ENCODE results near the gene ZNF507. TPM values are rescaled to one million over a fixed set of nuclear protein-coding genes. Genes with fewer than 3 reads are reported as not detected.

ZNF507 gene
- total RNA-seq, 1 donor from 2014 or later = 14.7 TPM

- H3K36me3 ChIP-seq (ENCODE audit: insufficient read depth, low read length) = peaks cover 7% of the 10 kb centered on the region
- peak overlapping the region; percentile 88 for H3K27ac ChIP-seq (ENCODE audit: low read depth, low read length)
- H3K4me1 Mint-ChIP-seq (ENCODE audit: low read depth, unreplicated experiment) = peaks cover 6% of the 10 kb centered on the region
- H3K4me3 ChIP-seq (ENCODE audit: insufficient read depth, low read depth, low read length) = peak overlapping the region; percentile 86
- peaks cover 27% of the 10 kb centered on the region for H3K79me2 ChIP-seq (ENCODE audit: insufficient read depth, low read length)
- H3K9ac ChIP-seq (ENCODE audit: low read length) = peak overlapping the region; percentile 98
- H3K27me3 Mint-ChIP-seq (ENCODE audit: low read depth, unreplicated experiment) = no peaks in the 10 kb centered on the region
- DNase-seq (ENCODE audit: low read depth) (no peak), FAIRE-seq (no peak)
- no peak for TF ChIP-seq EZH2 (IDR thresholded peaks at IDR 0.05; ENCODE audit: insufficient read depth, low read length)
- no peak for TF ChIP-seq CTCF (IDR thresholded peaks at IDR 0.05; ENCODE audit: insufficient read depth, low read depth, low read length)
- H2AFZ ChIP-seq (ENCODE audit: low read depth, low read length) = no peak overlapping the region
- H3K27ac Mint-ChIP-seq (ENCODE audit: unreplicated experiment) = peak overlapping the region; percentile 90
- peak overlapping the region; percentile 98 for H3K4me2 ChIP-seq (ENCODE audit: low read length)
- H3K4me3 Mint-ChIP-seq (ENCODE audit: unreplicated experiment) = peak overlapping the region; percentile 86
- no peaks in the 10 kb centered on the region for H3K9me3 ChIP-seq (ENCODE audit: insufficient read depth, low read depth, low read length)
- no peaks in the 10 kb centered on the region for H3K9me3 Mint-ChIP-seq (ENCODE audit: unreplicated experiment)
- peaks cover 10% of the 10 kb centered on the region for H4K20me1 ChIP-seq (ENCODE audit: insufficient read depth, low read length)
- H3K27me3 ChIP-seq (ENCODE audit: insufficient read depth, low read length) = no peaks in the 10 kb centered on the region
- peaks cover 17% of the 10 kb centered on the region for H3K4me1 ChIP-seq (ENCODE audit: insufficient read depth, low read length)
- H3K36me3 Mint-ChIP-seq (ENCODE audit: low read depth, unreplicated experiment) = peaks cover 4% of the 10 kb centered on the region
Measured at GRCh38 chr19:32404213-32404932, 59.0 kb downstream of the ZNF507 start.

DNA sequence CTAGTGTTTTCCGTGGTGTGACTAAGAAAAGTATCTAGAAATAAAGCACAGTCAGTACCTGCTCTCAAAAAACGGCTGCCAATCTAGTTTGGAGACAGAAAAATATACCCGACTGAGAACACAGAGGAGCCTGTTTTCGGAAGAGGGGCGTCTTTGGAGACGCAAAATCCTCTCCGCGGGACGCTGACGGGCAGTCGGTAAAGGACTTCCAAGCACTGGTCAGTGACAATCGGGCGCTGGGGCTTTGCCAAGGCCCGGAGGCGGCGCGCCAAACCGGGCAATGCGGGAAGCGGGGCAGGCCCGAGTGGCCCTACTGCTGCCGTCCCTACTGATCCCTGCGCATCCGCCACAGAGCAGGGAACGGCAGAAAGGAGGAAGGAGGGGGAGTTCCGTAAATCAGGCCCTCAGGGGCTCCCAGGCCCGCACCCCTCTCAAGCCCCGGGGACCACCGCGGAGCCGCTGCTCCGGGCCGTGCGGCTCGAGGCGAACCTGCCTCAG, 59.6 kb downstream of the ZNF507 start:
- DNase-seq (ENCODE audit: low read depth) = peak; percentile 16
- TF ChIP-seq CTCF (IDR thresholded peaks at IDR 0.05; ENCODE audit: insufficient read depth, low read depth, low read length) (no peak), EZH2 (IDR thresholded peaks at IDR 0.05; ENCODE audit: insufficient read depth, low read length) (no peak)
- Histone ChIP-seq H3K4me3 (ENCODE audit: insufficient read depth, low read depth, low read length) (peak overlapping the region; percentile 86), H4K20me1 (ENCODE audit: insufficient read depth, low read length) (peaks cover 10% of the 10 kb centered on the region), H3K9me3 (ENCODE audit: insufficient read depth, low read depth, low read length) (no peaks in the 10 kb centered on the region), H3K27me3 (ENCODE audit: insufficient read depth, low read length) (no peaks in the 10 kb centered on the region), H3K4me2 (ENCODE audit: low read length) (peak overlapping the region; percentile 98), H3K4me1 (ENCODE audit: insufficient read depth, low read length) (peaks cover 17% of the 10 kb centered on the region), H3K27ac (ENCODE audit: low read depth, low read length) (peak overlapping the region; percentile 88), H3K79me2 (ENCODE audit: insufficient read depth, low read length) (peaks cover 27% of the 10 kb centered on the region), H2AFZ (ENCODE audit: low read depth, low read length) (peak overlapping the region; percentile 79), H3K36me3 (ENCODE audit: insufficient read depth, low read length) (peaks cover 12% of the 10 kb centered on the region), H3K9ac (ENCODE audit: low read length) (peak overlapping the region; percentile 98)
- H3K27ac Mint-ChIP-seq (ENCODE audit: unreplicated experiment) = peak overlapping the region; percentile 90
- H3K4me1 Mint-ChIP-seq (ENCODE audit: low read depth, unreplicated experiment) = peaks cover 6% of the 10 kb centered on the region
- peak overlapping the region; percentile 86 for H3K4me3 Mint-ChIP-seq (ENCODE audit: unreplicated experiment)
- no peaks in the 10 kb centered on the region for H3K9me3 Mint-ChIP-seq (ENCODE audit: unreplicated experiment)
- H3K36me3 Mint-ChIP-seq (ENCODE audit: low read depth, unreplicated experiment) = peaks cover 4% of the 10 kb centered on the region
- FAIRE-seq = no peak
- H3K27me3 Mint-ChIP-seq (ENCODE audit: low read depth, unreplicated experiment) = no peaks in the 10 kb centered on the region

Data from astrocyte (in vitro differentiated cells and primary cell).